ENCODE results near the gene GARIN5B.
A peak's percentile ranks its signal among the peaks of the same experiment; 100 is the strongest.

GARIN5B gene

GRCh38 chr19:55350620-55351315 is 12.3 kb downstream of the GARIN5B start:
- Histone ChIP-seq H3K9me3 (ENCODE audit: control insufficient read depth, low read length) (no peaks in the 10 kb centered on the region), H3K9ac (ENCODE audit: low read length) (no peak overlapping the region), H3K4me1 (ENCODE audit: control insufficient read depth, insufficient read depth, low read length) (peaks cover 8% of the 10 kb centered on the region), H3K36me3 (ENCODE audit: control insufficient read depth, insufficient read depth, low read length, severe bottlenecking) (no peaks in the 10 kb centered on the region), H3K27me3 (replicated peaks; ENCODE audit: control insufficient read depth, insufficient read depth, low read length) (peaks cover 33% of the 10 kb centered on the region), H3K4me3 (ENCODE audit: low read length) (no peak overlapping the region)
- DNase-seq (ENCODE audit: low read depth): no peak

GRCh38 chr19:55348317-55349034 is 14.6 kb downstream of the GARIN5B start:
- Histone ChIP-seq H3K4me1 (ENCODE audit: control insufficient read depth, insufficient read depth, low read length) (peaks cover 15% of the 10 kb centered on the region), H3K27me3 (replicated peaks; ENCODE audit: control insufficient read depth, insufficient read depth, low read length) (peaks cover 28% of the 10 kb centered on the region), H3K9ac (ENCODE audit: low read length) (no peak overlapping the region), H3K36me3 (ENCODE audit: control insufficient read depth, insufficient read depth, low read length, severe bottlenecking) (peaks cover 4% of the 10 kb centered on the region), H3K4me3 (ENCODE audit: low read length) (no peak overlapping the region), H3K9me3 (ENCODE audit: control insufficient read depth, low read length) (no peaks in the 10 kb centered on the region)
- no peak for DNase-seq (ENCODE audit: low read depth)

- DNase-seq (ENCODE audit: low read depth): no peak
- Histone ChIP-seq H3K4me1 (ENCODE audit: control insufficient read depth, insufficient read depth, low read length) (peaks cover 15% of the 10 kb centered on the region), H3K9ac (ENCODE audit: low read length) (no peak overlapping the region), H3K9me3 (ENCODE audit: control insufficient read depth, low read length) (no peaks in the 10 kb centered on the region), H3K4me3 (ENCODE audit: low read length) (no peak overlapping the region), H3K36me3 (ENCODE audit: control insufficient read depth, insufficient read depth, low read length, severe bottlenecking) (peaks cover 13% of the 10 kb centered on the region), H3K27me3 (replicated peaks; ENCODE audit: control insufficient read depth, insufficient read depth, low read length) (peaks cover 18% of the 10 kb centered on the region)
Observed at GRCh38 chr19:55347442-55348009, 15.5 kb downstream of the GARIN5B start.

GRCh38 chr19:55346725-55347441 is 16.2 kb downstream of the GARIN5B start:
- Histone ChIP-seq H3K4me3 (ENCODE audit: low read length) (no peak overlapping the region), H3K4me1 (ENCODE audit: control insufficient read depth, insufficient read depth, low read length) (peaks cover 15% of the 10 kb centered on the region), H3K9ac (ENCODE audit: low read length) (no peak overlapping the region), H3K9me3 (ENCODE audit: control insufficient read depth, low read length) (no peaks in the 10 kb centered on the region), H3K36me3 (ENCODE audit: control insufficient read depth, insufficient read depth, low read length, severe bottlenecking) (peaks cover 13% of the 10 kb centered on the region), H3K27me3 (replicated peaks; ENCODE audit: control insufficient read depth, insufficient read depth, low read length) (peaks cover 12% of the 10 kb centered on the region)
- DNase-seq (ENCODE audit: low read depth): no peak

- Histone ChIP-seq H3K9me3 (ENCODE audit: control insufficient read depth, low read length) (no peaks in the 10 kb centered on the region), H3K9ac (ENCODE audit: low read length) (peak overlapping the region; percentile 51), H3K4me1 (ENCODE audit: control insufficient read depth, insufficient read depth, low read length) (peaks cover 18% of the 10 kb centered on the region), H3K36me3 (ENCODE audit: control insufficient read depth, insufficient read depth, low read length, severe bottlenecking) (peaks cover 13% of the 10 kb centered on the region), H3K27me3 (replicated peaks; ENCODE audit: control insufficient read depth, insufficient read depth, low read length) (peaks cover 3% of the 10 kb centered on the region), H3K4me3 (ENCODE audit: low read length) (no peak overlapping the region)
- DNase-seq (ENCODE audit: low read depth): no peak
Observed at GRCh38 chr19:55345818-55346724, 17.0 kb downstream of the GARIN5B start.

GRCh38 chr19:55345101-55345817 is 17.8 kb downstream of the GARIN5B start:
- no peak for DNase-seq (ENCODE audit: low read depth)
- Histone ChIP-seq H3K36me3 (ENCODE audit: control insufficient read depth, insufficient read depth, low read length, severe bottlenecking) (peaks cover 13% of the 10 kb centered on the region), H3K4me1 (ENCODE audit: control insufficient read depth, insufficient read depth, low read length) (peaks cover 23% of the 10 kb centered on the region), H3K9me3 (ENCODE audit: control insufficient read depth, low read length) (no peaks in the 10 kb centered on the region), H3K27me3 (replicated peaks; ENCODE audit: control insufficient read depth, insufficient read depth, low read length) (no peaks in the 10 kb centered on the region), H3K4me3 (ENCODE audit: low read length) (no peak overlapping the region), H3K9ac (ENCODE audit: low read length) (peak overlapping the region; percentile 49)

- no peak overlapping the region for H3K9ac ChIP-seq (ENCODE audit: low read length)
- no peak for DNase-seq (ENCODE audit: low read depth)
- peaks cover 13% of the 10 kb centered on the region for H3K36me3 ChIP-seq (ENCODE audit: control insufficient read depth, insufficient read depth, low read length, severe bottlenecking)
- H3K9me3 ChIP-seq (ENCODE audit: control insufficient read depth, low read length): no peaks in the 10 kb centered on the region
- H3K4me3 ChIP-seq (ENCODE audit: low read length): no peak overlapping the region
- H3K4me1 ChIP-seq (ENCODE audit: control insufficient read depth, insufficient read depth, low read length): peaks cover 26% of the 10 kb centered on the region
- no peaks in the 10 kb centered on the region for H3K27me3 ChIP-seq (replicated peaks; ENCODE audit: control insufficient read depth, insufficient read depth, low read length)
Observed at GRCh38 chr19:55344444-55344843, 18.6 kb downstream of the GARIN5B start.

GRCh38 chr19:55341595-55342531 is 21.2 kb downstream of the GARIN5B start:
- H3K4me1 ChIP-seq (ENCODE audit: control insufficient read depth, insufficient read depth, low read length): peaks cover 32% of the 10 kb centered on the region
- peaks cover 6% of the 10 kb centered on the region for H3K27me3 ChIP-seq (replicated peaks; ENCODE audit: control insufficient read depth, insufficient read depth, low read length)
- H3K4me3 ChIP-seq (ENCODE audit: low read length): peak overlapping the region; percentile 16
- peaks cover 13% of the 10 kb centered on the region for H3K36me3 ChIP-seq (ENCODE audit: control insufficient read depth, insufficient read depth, low read length, severe bottlenecking)
- H3K9ac ChIP-seq (ENCODE audit: low read length): no peak overlapping the region
- H3K9me3 ChIP-seq (ENCODE audit: control insufficient read depth, low read length): no peaks in the 10 kb centered on the region
- no peak for DNase-seq (ENCODE audit: low read depth)

- DNase-seq (ENCODE audit: low read depth): peak; percentile 64
- peaks cover 9% of the 10 kb centered on the region for H3K27me3 ChIP-seq (replicated peaks; ENCODE audit: control insufficient read depth, insufficient read depth, low read length)
- H3K9ac ChIP-seq (ENCODE audit: low read length): peak overlapping the region; percentile 94
- peak overlapping the region; percentile 92 for H3K4me3 ChIP-seq (ENCODE audit: low read length)
- H3K9me3 ChIP-seq (ENCODE audit: control insufficient read depth, low read length): no peaks in the 10 kb centered on the region
- peaks cover 28% of the 10 kb centered on the region for H3K4me1 ChIP-seq (ENCODE audit: control insufficient read depth, insufficient read depth, low read length)
- H3K36me3 ChIP-seq (ENCODE audit: control insufficient read depth, insufficient read depth, low read length, severe bottlenecking): peaks cover 13% of the 10 kb centered on the region
Observed at GRCh38 chr19:55341171-55341588, 21.9 kb downstream of the GARIN5B start.

Measured in adipocyte (in vitro differentiated cells).